Coronary artery (tissue), 2 donors: Measurements from ENCODE around the gene LYZL6.
"Not testable (repeated sequence)": the region's sequence is repeated elsewhere in the genome, so short reads cannot be mapped to it uniquely, and the experiment has no call there.

Source experiments
- DNase-seq: peaks from one replicate; pipeline ENCODE4 v3.0.0-alpha.2; 2017; ENCODE audit warnings: low spot score
- H3K27ac ChIP-seq, 2 donors: fragments of 200-600 bp; sonication (generic); one replicate each; pipeline ENCODE4 v1.5.1; 2016 to 2019
- H3K4me3 ChIP-seq: fragments of 200-600 bp; sonication (generic); 2 replicates; pipeline ENCODE4 v1.5.1; 2016; ENCODE audit warnings: mild to moderate bottlenecking, moderate library complexity
- TF ChIP-seq, protein P1 (sequence below): fragments of 200-600 bp; sonication (generic); IDR thresholded peaks from one replicate; pipeline ENCODE4 v1.5.1; 2019; ENCODE audit warnings: antibody characterized with exemption

LYZL6 gene

DNA sequence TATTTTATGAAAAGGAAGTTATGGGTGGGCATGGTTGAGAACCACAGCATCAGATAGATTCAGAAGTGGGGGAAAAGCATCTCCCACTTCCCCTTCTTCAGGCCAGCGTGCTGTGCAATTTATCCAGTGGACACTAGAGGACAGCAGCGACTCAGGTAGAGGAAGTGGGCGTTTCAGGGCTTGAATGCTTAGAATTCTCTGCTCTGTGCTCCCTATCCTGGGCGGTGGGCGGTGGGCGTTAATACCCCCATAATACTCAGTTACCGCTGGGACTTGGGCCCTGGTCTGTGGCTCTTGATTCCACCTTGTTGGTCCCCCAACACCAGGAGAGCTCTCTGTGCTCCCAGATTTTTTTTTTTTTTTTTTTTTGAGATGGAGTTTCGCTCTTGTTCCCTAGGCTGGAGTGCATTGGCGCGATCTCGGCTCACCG lies 3.7 kb upstream of the LYZL6 start:
- TF ChIP-seq, protein P1, sequence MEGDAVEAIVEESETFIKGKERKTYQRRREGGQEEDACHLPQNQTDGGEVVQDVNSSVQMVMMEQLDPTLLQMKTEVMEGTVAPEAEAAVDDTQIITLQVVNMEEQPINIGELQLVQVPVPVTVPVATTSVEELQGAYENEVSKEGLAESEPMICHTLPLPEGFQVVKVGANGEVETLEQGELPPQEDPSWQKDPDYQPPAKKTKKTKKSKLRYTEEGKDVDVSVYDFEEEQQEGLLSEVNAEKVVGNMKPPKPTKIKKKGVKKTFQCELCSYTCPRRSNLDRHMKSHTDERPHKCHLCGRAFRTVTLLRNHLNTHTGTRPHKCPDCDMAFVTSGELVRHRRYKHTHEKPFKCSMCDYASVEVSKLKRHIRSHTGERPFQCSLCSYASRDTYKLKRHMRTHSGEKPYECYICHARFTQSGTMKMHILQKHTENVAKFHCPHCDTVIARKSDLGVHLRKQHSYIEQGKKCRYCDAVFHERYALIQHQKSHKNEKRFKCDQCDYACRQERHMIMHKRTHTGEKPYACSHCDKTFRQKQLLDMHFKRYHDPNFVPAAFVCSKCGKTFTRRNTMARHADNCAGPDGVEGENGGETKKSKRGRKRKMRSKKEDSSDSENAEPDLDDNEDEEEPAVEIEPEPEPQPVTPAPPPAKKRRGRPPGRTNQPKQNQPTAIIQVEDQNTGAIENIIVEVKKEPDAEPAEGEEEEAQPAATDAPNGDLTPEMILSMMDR, result peak; percentile 67
- H3K27ac ChIP-seq, result no peak overlapping the region
- H3K4me3 ChIP-seq, result peak overlapping the region; percentile 36
- DNase-seq, result no peak

DNA sequence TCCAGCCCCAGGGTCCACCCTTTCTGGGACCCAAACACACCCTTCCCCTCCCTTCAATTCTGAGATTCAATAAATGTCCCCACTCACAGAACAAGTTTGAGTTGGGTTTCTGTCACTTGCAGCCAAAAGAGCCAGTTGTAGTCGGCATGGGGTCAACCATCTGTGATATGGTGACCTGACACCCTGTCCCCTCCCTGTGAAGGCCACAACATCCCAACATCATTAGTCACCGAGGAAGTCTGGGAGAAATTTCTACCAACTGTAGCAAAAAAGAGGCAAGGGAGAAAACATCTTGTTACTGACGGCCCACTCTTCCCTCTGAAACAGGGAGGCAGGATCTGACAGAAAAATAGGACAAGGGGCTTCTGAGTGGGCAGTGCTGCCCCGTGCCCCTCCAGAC lies 638 bp upstream of the LYZL6 start:
- TF ChIP-seq, protein P1, result no peak
- no peak for DNase-seq
- no peak overlapping the region for H3K4me3 ChIP-seq
- H3K27ac ChIP-seq, result no peak overlapping the region

DNA sequence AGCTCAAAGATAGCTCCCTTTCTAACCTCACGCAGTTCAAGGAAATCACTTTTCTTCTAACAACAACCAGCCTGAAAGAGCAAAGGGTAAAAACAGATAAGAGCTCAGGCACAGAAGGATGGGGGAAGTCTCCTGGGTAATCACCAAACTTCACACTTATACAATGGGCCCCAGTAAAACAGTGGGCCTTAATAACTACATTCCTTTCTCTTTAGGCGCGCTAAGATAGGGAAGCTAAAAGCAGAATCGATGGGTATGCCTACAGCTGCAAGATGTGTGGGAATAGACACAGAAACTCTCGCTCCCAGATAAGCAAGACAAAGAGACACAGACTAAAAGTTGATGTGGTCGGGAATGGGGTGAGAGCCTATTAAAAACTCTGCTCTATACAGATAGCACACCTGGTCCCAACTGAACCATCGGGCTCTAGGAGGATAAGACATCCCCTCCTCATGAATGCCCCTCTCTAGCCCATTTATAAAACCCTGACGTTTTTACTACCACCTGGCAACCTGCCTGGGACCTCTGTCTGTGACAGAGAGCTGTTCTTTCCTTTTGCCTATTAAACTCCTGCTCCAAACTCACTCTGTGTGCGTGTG lies 826 bp downstream of the LYZL6 start:
- no peak for DNase-seq
- TF ChIP-seq, protein P1, result no peak
- Histone ChIP-seq H3K4me3 (no peak overlapping the region), H3K27ac (no peak overlapping the region)

DNA sequence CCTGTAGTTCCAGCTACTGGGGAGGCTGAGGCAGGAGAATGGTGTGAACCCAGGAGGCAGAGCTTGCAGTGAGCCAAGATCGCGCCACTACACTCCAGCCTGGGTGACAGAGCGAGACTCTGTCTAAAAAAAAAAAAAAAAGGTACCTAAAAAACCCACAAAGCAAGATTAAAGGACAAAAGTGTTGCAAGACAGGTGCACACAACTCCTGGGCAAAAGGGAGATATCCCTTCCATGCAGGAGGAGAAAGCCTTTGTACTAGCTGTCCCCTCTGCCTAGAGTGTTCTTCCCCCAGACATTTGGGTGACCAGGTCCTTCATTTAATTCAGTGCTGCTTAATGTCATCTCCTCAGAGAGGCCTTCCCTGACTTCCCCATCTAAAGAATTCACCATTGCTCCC lies 5.0 kb downstream of the LYZL6 start:
- DNase-seq, result not testable (repeated sequence)

DNA sequence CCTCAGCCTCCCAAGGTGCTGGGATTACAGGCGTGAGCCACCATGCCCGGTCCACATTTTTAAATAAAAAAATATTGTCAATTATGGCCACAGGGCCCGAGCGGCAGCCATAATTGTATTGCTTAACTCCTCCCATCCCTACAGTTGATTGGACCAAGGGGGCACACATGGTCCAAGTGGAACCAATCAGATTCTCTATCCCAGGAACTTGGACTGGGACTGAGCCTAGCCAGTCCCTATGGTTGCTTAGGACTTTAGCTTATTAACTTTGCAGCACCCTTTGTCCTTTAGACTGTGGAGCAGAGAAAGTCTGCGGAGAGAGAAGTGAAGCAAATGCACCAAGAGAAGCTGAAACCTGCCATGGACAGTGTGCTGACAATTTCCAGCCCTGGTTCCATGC lies 7.5 kb downstream of the LYZL6 start:
- no peak overlapping the region for H3K27ac ChIP-seq
- no peak overlapping the region for H3K4me3 ChIP-seq
- TF ChIP-seq, protein P1, result no peak
- no peak for DNase-seq

More for the DNA sequence above, 5.0 kb downstream of the LYZL6 start:
- H3K27ac ChIP-seq, H3K4me3 ChIP-seq: not testable (repeated sequence)

DNA sequence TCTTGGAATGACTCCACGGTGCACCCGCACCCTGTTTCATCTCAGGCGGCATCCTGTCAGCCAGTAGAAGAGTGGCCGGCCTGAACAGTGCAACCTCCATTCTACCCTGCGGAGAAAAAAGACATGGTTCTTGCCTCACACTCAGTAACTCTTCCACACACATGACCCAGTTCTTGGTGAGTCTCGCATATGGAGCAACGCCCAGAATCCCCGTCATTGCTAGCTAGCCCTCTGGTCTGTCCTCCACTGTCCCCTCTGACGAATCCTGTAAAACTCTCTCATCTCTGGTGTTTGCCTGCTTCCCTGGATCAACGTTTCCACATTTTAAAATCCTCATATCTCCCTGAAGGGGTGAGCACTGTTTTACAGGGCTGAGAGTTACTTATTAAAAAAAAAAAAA lies 8.8 kb downstream of the LYZL6 start:
- Histone ChIP-seq H3K27ac (no peak overlapping the region), H3K4me3 (no peak overlapping the region)
- no peak for DNase-seq
- TF ChIP-seq, protein P1, result no peak

DNA sequence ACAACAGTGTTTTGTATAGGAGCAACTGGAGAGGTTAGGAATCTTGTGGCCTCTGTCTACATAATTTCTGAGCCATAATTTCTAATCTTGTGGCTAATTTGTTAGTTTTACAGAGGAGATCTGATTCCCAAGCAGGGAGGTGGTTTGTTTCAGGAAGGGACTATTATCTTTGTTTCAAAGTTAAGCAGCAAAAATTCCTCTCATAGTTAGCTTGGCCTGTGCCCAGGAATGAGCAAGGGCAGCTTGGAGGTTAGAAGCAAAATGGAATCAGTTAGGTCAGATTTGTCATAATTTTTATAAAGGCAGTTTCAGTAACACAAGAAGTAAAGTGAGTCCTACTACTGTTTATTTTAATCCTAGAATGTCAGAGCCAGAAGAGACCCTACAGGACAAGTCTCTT lies 10.9 kb downstream of the LYZL6 start:
- Histone ChIP-seq H3K27ac (peak overlapping the region in 1 of 2 donors; percentile 62), H3K4me3 (no peak overlapping the region)
- TF ChIP-seq, protein P1, result no peak
- no peak for DNase-seq
